Heart right ventricle (tissue), 16 donors: ENCODE results near the gene DBH. TPM values are rescaled to one million over a fixed set of nuclear protein-coding genes. Genes with fewer than 3 reads are reported as not detected.

Experiments
- ATAC-seq, 8 donors: fragments of 200-7000 bp; cut with Tn5 transposase; one replicate each; pipeline ENCODE4 v1.9.1; 2020; ENCODE audit warnings: mild to moderate bottlenecking in 8 of 8, moderate library complexity in 8 of 8, moderate number of reproducible peaks in 1 of 8
- DNase-seq, 2 donors: peaks; one replicate each; pipeline ENCODE4 v3.0.0-alpha.2; 2020
- H3K27ac ChIP-seq, 10 donors: fragments of 200-600 bp; sonication (generic) in 2 of 10; one replicate each; pipeline versions ENCODE4 v1.5.0 to v1.8.0; 2020 to 2022; ENCODE audit warnings: mild to moderate bottlenecking in 3 of 10
- H3K27me3 ChIP-seq, 7 donors: fragments of 200-600 bp; one replicate each; pipeline ENCODE4 v1.8.0; 2021 to 2022; ENCODE audit warnings: mild to moderate bottlenecking in 2 of 7
- H3K36me3 ChIP-seq, 9 donors: fragments of 200-600 bp; sonication (generic) in 1 of 9; one replicate each; pipeline versions ENCODE4 v1.5.0 to v1.8.0; 2020 to 2022; ENCODE audit warnings: mild to moderate bottlenecking in 2 of 9
- H3K4me1 ChIP-seq, 9 donors: fragments of 200-600 bp; sonication (generic) in 1 of 9; one replicate each; pipeline versions ENCODE4 v1.5.0 to v1.8.0; 2020 to 2022; ENCODE audit warnings: mild to moderate bottlenecking in 4 of 9
- H3K4me3 ChIP-seq, 10 donors: fragments of 200-600 bp; sonication (generic) in 2 of 10; one replicate each; pipeline versions ENCODE4 v1.5.0 to v1.8.0; 2020 to 2022; ENCODE audit warnings: mild to moderate bottlenecking in 7 of 10, moderate library complexity in 2 of 10
- H3K9me3 ChIP-seq, 11 donors: fragments of 200-600 bp in 10 of 11; sonication (generic) in 2 of 11; one replicate each; pipeline versions ENCODE4 v1.5.0 to v1.8.0; 2013 to 2022; ENCODE audit warnings: mild to moderate bottlenecking in 2 of 11, control low read depth in 1 of 11, moderate library complexity in 1 of 11
- CTCF ChIP-seq, 9 donors: fragments of 200-600 bp; sonication (generic) in 2 of 9; IDR thresholded peaks; one replicate each; pipeline versions ENCODE4 v1.5.0 to v1.8.0; 2021 to 2022; ENCODE audit warnings: antibody characterized with exemption in 9 of 9, mild to moderate bottlenecking in 5 of 9, moderate library complexity in 1 of 9
- WGBS, 2 donors: extraction: QIAGEN DNeasy Blood & Tissue Kit; methylation state at CpG; one replicate each; pipeline ENCODE4 v1.1.7; 2013; ENCODE audit warnings: inconsistent platforms in 1 of 2; 5-methylcytosine and 5-hydroxymethylcytosine counted together
- intact Hi-C, 10 donors: fragments of 100-400 bp; cut with DNase I; formaldehyde crosslinking; loops; one replicate each; pipeline versions ENCODE4 v1.11.1 to v1.14.2; 2022
- polyA plus RNA-seq, 2 donors: library from polyadenylated mRNA; stranded (reverse); fragments of 200-250 nt; gene quantifications; one replicate each; pipeline ENCODE4 v1.2.3, GENCODE V29; 2013
- total RNA-seq, 10 donors: library from RNA; stranded (reverse); fragmentation: NEBNext Ultra II Directional in 3 of 10; extraction: Animal tissue kit (Norgen Biotek cat#: 25700) in 3 of 10; gene quantifications; one replicate each; pipeline versions ENCODE4 v1.2.1 to v1.2.4, GENCODE V29; 2021 to 2023
- donor health status: Arrhythmogenic right ventricular cardiomyopathy.
- donor health status: ischemic (EF 13 %, LVEDD 7.1; RV severe dilation, severe dysfunction).
- donor health status: healthy with polysubstance abuse.
- donor health status: DM: no; HTN: yes; CAD: no.
- donor health status: DM: no; HTN: no; CAD: no.
- donor health status: ischemic (EF 25% LVEDD 6.9; RV normal size, moderate dysfunction).
- donor health status: ischemic (EF 25% LVEDD 5.7; RV mildly dilated, moderate dysfunction).
- donor health status: healthy.
- donor health status: DM: yes; HTN: yes; CAD: no.
- donor health status: Ischemic cardiomyopathy.
- donor health status: ischemic (EF 35%, LVEDD 5.7; RV mildly dilated, moderate dysfunction).
- donor health status: nonischemic (EF 11% LVEDD 7.7; RV severe dilation, severe dysfunction).
- donor health status: DM: yes; HTN: yes; CAD: no.
- donor health status: PGD.
- donor health status: ischemic (EF 29% LVEDD 5.4; RV normal size, mild dysfunction).
- donor health status: nonischemic (EF 23%, LVEDD 6.1; RV moderate dilation, normal function).

The DBH gene
- total and polyA plus RNA-seq, 12 donors = 0.01 to 0.09 TPM; not detected in 10

GRCh38 chr9:133629221-133630110 is 6.7 kb upstream of the DBH start:
- ATAC-seq = no peak
- peaks cover 0 to 25% (median 4%) of the 10 kb centered on the region in 7 donors for H3K27me3 ChIP-seq
- intact Hi-C loops = no loop called here

GRCh38 chr9:133631111-133631510 is 5.1 kb upstream of the DBH start:
- DNase-seq (no peak), ATAC-seq (no peak)
- Histone ChIP-seq H3K36me3 (no peaks in the 10 kb centered on the region), H3K9me3 (peaks cover 0 to 10% (median 0%) of the 10 kb centered on the region in 11 donors), H3K27ac (no peak overlapping the region), H3K4me1 (peaks cover 0 to 10% (median 0%) of the 10 kb centered on the region in 9 donors), H3K27me3 (peaks cover 0 to 37% (median 4%) of the 10 kb centered on the region in 7 donors), H3K4me3 (no peak overlapping the region)
- TF ChIP-seq CTCF (IDR thresholded peaks at IDR 0.05) = no peak
- WGBS, 2 donors = 94 to 95% methylated on average over 12 of the region's 12 CpGs
- intact Hi-C loops = no loop called here

More at GRCh38 chr9:133629221-133630110, 6.7 kb upstream of the DBH start:
- no peak overlapping the region for H3K27ac ChIP-seq
- TF ChIP-seq CTCF (IDR thresholded peaks at IDR 0.05) = no peak
- WGBS, 2 donors = 90 to 92% methylated on average over 23 of the region's 23 CpGs
- no peak overlapping the region for H3K4me3 ChIP-seq
- H3K36me3 ChIP-seq = no peaks in the 10 kb centered on the region
- no peak for DNase-seq
- H3K4me1 ChIP-seq = peaks cover 0 to 8% (median 0%) of the 10 kb centered on the region in 9 donors
- H3K9me3 ChIP-seq = peaks cover 0 to 23% (median 5%) of the 10 kb centered on the region in 11 donors

GRCh38 chr9:133632806-133633680 is 3.1 kb upstream of the DBH start:
- intact Hi-C loops = no loop called here
- WGBS, 2 donors = 67 to 68% methylated on average over 27 of the region's 27 CpGs
- DNase-seq = no peak

More at GRCh38 chr9:133632806-133633680, 3.1 kb upstream of the DBH start:
- H3K4me3 ChIP-seq = no peak overlapping the region
- TF ChIP-seq CTCF (IDR thresholded peaks at IDR 0.05) = no peak
- H3K36me3 ChIP-seq = no peaks in the 10 kb centered on the region
- peaks cover 0 to 10% (median 0%) of the 10 kb centered on the region in 9 donors for H3K4me1 ChIP-seq
- peaks cover 0 to 43% (median 4%) of the 10 kb centered on the region in 7 donors for H3K27me3 ChIP-seq
- ATAC-seq = no peak
- H3K27ac ChIP-seq = no peak overlapping the region
- no peaks in the 10 kb centered on the region for H3K9me3 ChIP-seq
